Ascending aorta (tissue), 2 donors: ENCODE measurements around the gene IFRD1. TPM values are rescaled to one million over a fixed set of nuclear protein-coding genes. Genes with fewer than 3 reads are reported as not detected.

Experiments
- DNase-seq, 2 donors: peaks; one replicate each; pipeline ENCODE4 v3.0.0-alpha.2; 2019; ENCODE audit warnings: low spot score in 2 of 2
- H3K27ac ChIP-seq, 2 donors: fragments of 200-600 bp; sonication (generic); one replicate each; pipeline ENCODE4 v1.5.1; 2016 to 2017; ENCODE audit warnings: mild to moderate bottlenecking in 1 of 2
- H3K27me3 ChIP-seq: fragments of 200-600 bp; sonication (generic); one replicate; pipeline ENCODE4 v1.5.1; 2017
- H3K36me3 ChIP-seq, 2 donors: fragments of 200-600 bp; sonication (generic); one replicate each; pipeline ENCODE4 v1.5.1; 2016
- H3K4me1 ChIP-seq, 2 donors: fragments of 200-600 bp; sonication (generic); one replicate each; pipeline ENCODE4 v1.5.1; 2016 to 2017; ENCODE audit warnings: mild to moderate bottlenecking in 1 of 2
- H3K4me3 ChIP-seq, 2 donors: fragments of 200-600 bp; sonication (generic); one replicate each; pipeline ENCODE4 v1.5.1; 2016 to 2017; ENCODE audit warnings: mild to moderate bottlenecking in 1 of 2
- H3K9me3 ChIP-seq, 2 donors: fragments of 200-600 bp; sonication (generic); one replicate each; pipeline ENCODE4 v1.5.1; 2016
- CTCF ChIP-seq, 3 experiments: fragments of 200-600 bp in 2 of 3; fragments of 450-650 bp in 1 of 3; sonication (generic) in 2 of 3; IDR thresholded peaks; one replicate each; pipeline ENCODE4 v1.5.1; 2016 to 2019; ENCODE audit warnings: antibody characterized with exemption in 3 of 3, mild to moderate bottlenecking in 1 of 3, moderate library complexity in 1 of 3
- intact Hi-C: fragments of 100-400 bp; cut with DNase I; formaldehyde crosslinking; loops from one replicate; pipeline ENCODE4 v1.15.1; 2023
- total RNA-seq: library from RNA; depleted of rRNA; stranded (reverse); fragments of >200 nt; gene quantifications from one replicate; pipeline ENCODE4 v1.1.0, GENCODE V29; 2016

IFRD1 gene
- total RNA-seq, 1 donor from 2014 or later = 35.1 TPM

- TF ChIP-seq CTCF (IDR thresholded peaks at IDR 0.05) = no peak
- intact Hi-C loops = no loop called here
These were observed 50.4 kb downstream of the IFRD1 start for GRCh38 chr7:112500619-112501018.

GRCh38 chr7:112501801-112502503 is 51.7 kb downstream of the IFRD1 start:
- Histone ChIP-seq H3K27ac (no peak overlapping the region), H3K4me1 (no peaks in the 10 kb centered on the region), H3K4me3 (no peak overlapping the region), H3K27me3 (no peaks in the 10 kb centered on the region), H3K9me3 (no peaks in the 10 kb centered on the region), H3K36me3 (no peaks in the 10 kb centered on the region)
- intact Hi-C loops = no loop called here
- no peak for TF ChIP-seq CTCF (IDR thresholded peaks at IDR 0.05)
- DNase-seq = no peak

More at GRCh38 chr7:112500619-112501018, 50.4 kb downstream of the IFRD1 start:
- no peaks in the 10 kb centered on the region for H3K4me1 ChIP-seq
- H3K9me3 ChIP-seq = no peaks in the 10 kb centered on the region
- H3K27me3 ChIP-seq = no peaks in the 10 kb centered on the region
- no peak overlapping the region for H3K27ac ChIP-seq
- no peak overlapping the region for H3K4me3 ChIP-seq
- no peak for DNase-seq
- H3K36me3 ChIP-seq = no peaks in the 10 kb centered on the region

GRCh38 chr7:112502700-112503099 is 52.4 kb downstream of the IFRD1 start:
- no peak for TF ChIP-seq CTCF (IDR thresholded peaks at IDR 0.05)
- H3K4me1 ChIP-seq = no peaks in the 10 kb centered on the region
- DNase-seq = no peak
- no peaks in the 10 kb centered on the region for H3K27me3 ChIP-seq
- H3K36me3 ChIP-seq = no peaks in the 10 kb centered on the region
- intact Hi-C loops = no loop called here
- H3K27ac ChIP-seq = no peak overlapping the region
- H3K4me3 ChIP-seq = no peak overlapping the region
- no peaks in the 10 kb centered on the region for H3K9me3 ChIP-seq

- DNase-seq = no peak
- intact Hi-C loops = no loop called here
- no peak for TF ChIP-seq CTCF (IDR thresholded peaks at IDR 0.05)
These were observed 53.2 kb downstream of the IFRD1 start for GRCh38 chr7:112503361-112503972.

GRCh38 chr7:112504093-112504695 is 53.9 kb downstream of the IFRD1 start:
- TF ChIP-seq CTCF (IDR thresholded peaks at IDR 0.05) = no peak
- no peak for DNase-seq
- no peaks in the 10 kb centered on the region for H3K9me3 ChIP-seq
- H3K27ac ChIP-seq = no peak overlapping the region
- H3K4me1 ChIP-seq = no peaks in the 10 kb centered on the region
- H3K4me3 ChIP-seq = no peak overlapping the region
- no peaks in the 10 kb centered on the region for H3K36me3 ChIP-seq
- H3K27me3 ChIP-seq = no peaks in the 10 kb centered on the region
- intact Hi-C loops = no loop called here

More at GRCh38 chr7:112503361-112503972, 53.2 kb downstream of the IFRD1 start:
- Histone ChIP-seq H3K27ac (no peak overlapping the region), H3K27me3 (no peaks in the 10 kb centered on the region), H3K36me3 (no peaks in the 10 kb centered on the region), H3K4me1 (no peaks in the 10 kb centered on the region), H3K9me3 (no peaks in the 10 kb centered on the region), H3K4me3 (no peak overlapping the region)
